ENCODE results near the gene AKT3. TPM values are rescaled to one million over a fixed set of nuclear protein-coding genes. Genes with fewer than 3 reads are reported as not detected.

The AKT3 gene
- polyA plus RNA-seq, 1 donor (not counting 4 experiments of a cell fraction or from before 2014, with no cell fraction given), result 2.9 TPM

DNA sequence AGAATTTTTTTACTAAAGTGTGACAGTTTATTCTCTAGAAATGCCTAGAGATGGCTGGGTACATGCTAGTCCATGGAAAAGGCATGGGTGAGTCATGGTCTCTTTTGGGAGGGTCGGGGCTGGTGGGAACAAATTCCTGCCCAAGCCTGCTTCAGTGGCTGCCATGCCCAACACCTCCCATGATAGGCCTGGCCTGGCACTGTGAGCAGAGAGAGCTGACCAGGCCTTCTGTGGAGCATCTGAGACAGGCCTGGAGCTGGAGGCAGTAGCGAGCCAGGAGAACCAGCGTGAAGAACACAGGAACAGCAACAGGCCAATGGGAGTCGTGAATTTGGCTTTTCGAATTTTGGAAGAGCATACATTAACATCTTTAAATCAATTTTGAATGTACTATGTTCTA, 385.0 kb downstream of the AKT3 start:
- DNase-seq (ENCODE audit: low read depth, low spot score), result no peak
- Histone ChIP-seq H3K36me3 (ENCODE audit: control insufficient read depth in 2 of 2, extremely low read depth in 1 of 2, insufficient read depth in 2 of 2, low read length in 2 of 2) (peaks cover 4 to 5% of the 10 kb centered on the region in 2 experiments), H3K4me2 (ENCODE audit: control insufficient read depth, extremely low read depth, insufficient read depth, low read depth, low read length) (no peak overlapping the region), H3K79me2 (ENCODE audit: control insufficient read depth, insufficient read depth, low read length) (no peaks in the 10 kb centered on the region), H2AFZ (ENCODE audit: control insufficient read depth, low read length) (no peak overlapping the region), H3K4me1 (ENCODE audit: control insufficient read depth, extremely low read depth, insufficient read depth, low read length) (no peaks in the 10 kb centered on the region), H3K9me1 (ENCODE audit: control insufficient read depth, extremely low read depth, insufficient read depth, low read length) (no peaks in the 10 kb centered on the region), H3K9me3 (ENCODE audit: control insufficient read depth, low read depth, low read length) (no peaks in the 10 kb centered on the region), H4K20me1 (ENCODE audit: control insufficient read depth, extremely low read depth, insufficient read depth, low read length) (no peaks in the 10 kb centered on the region), H3K9ac (ENCODE audit: control insufficient read depth, extremely low read depth, insufficient read depth, low read length) (no peak overlapping the region), H3K4me3 (ENCODE audit: control insufficient read depth in 2 of 3, extremely low read depth in 1 of 3, insufficient read depth in 2 of 3, low read depth in 1 of 3, low read length in 3 of 3) (no peak overlapping the region), H3K27ac (ENCODE audit: control insufficient read depth, insufficient read depth, low read length) (no peak overlapping the region), H3K27me3 (ENCODE audit: control insufficient read depth, extremely low read depth, insufficient read depth, low read length) (no peaks in the 10 kb centered on the region)
- dilution Hi-C loops (cut with MboI; ENCODE audit: extremely low pct_ligation_motif_present, low sequenced_read_pairs), result no loop called here
- TF ChIP-seq, protein P1, sequence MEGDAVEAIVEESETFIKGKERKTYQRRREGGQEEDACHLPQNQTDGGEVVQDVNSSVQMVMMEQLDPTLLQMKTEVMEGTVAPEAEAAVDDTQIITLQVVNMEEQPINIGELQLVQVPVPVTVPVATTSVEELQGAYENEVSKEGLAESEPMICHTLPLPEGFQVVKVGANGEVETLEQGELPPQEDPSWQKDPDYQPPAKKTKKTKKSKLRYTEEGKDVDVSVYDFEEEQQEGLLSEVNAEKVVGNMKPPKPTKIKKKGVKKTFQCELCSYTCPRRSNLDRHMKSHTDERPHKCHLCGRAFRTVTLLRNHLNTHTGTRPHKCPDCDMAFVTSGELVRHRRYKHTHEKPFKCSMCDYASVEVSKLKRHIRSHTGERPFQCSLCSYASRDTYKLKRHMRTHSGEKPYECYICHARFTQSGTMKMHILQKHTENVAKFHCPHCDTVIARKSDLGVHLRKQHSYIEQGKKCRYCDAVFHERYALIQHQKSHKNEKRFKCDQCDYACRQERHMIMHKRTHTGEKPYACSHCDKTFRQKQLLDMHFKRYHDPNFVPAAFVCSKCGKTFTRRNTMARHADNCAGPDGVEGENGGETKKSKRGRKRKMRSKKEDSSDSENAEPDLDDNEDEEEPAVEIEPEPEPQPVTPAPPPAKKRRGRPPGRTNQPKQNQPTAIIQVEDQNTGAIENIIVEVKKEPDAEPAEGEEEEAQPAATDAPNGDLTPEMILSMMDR (optimal IDR thresholded peaks at IDR 0.05 in 1 of 3, IDR thresholded peaks at IDR 0.05 in 1 of 3, conservative IDR thresholded peaks at IDR 0.05 in 1 of 3; ENCODE audit: extremely low read depth in 1 of 3, insufficient read depth in 2 of 3, low read length in 3 of 3), result peak in 1 of 3 experiments; percentile 4
- TF ChIP-seq EZH2 (IDR thresholded peaks at IDR 0.05; ENCODE audit: low read length), result no peak
- FAIRE-seq, result no peak

DNA sequence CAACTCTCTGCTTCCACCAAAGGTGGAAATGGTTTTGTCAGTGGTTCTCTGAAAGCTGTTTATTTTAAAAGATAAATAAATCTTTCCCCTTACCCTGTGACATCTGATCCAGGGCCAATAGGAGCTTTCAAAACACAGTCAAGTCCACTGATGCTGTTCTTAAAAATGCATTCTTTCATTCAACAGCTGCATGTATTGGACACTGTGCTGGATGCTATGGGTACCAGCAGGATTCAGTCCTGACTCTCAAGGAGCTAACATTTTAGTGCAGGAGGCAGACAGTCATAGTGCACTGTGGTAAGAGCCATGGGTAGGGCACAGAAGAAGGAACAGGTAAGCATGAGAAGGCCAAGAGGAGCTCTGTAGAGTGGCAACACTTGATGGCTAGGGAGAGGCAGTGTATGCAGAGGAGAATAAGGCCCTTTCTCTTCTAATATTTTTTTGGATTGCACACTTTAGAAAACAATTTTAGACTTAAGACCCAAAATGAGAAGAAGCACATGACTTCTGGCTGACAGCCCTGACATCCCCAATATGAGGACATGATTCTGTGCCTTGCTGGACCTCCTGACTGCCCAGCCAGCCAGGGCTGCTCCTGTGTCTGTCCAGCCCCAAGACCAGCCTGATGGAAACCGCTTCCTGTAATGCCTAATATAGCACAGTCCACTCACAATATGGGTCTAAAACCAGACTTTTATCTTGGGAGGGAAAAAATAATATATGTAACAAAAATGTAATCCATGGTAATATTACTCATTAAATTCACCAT, 386.9 kb downstream of the AKT3 start:
- no peak for TF ChIP-seq EZH2 (IDR thresholded peaks at IDR 0.05; ENCODE audit: low read length)
- TF ChIP-seq, protein P1 (optimal IDR thresholded peaks at IDR 0.05 in 1 of 3, IDR thresholded peaks at IDR 0.05 in 1 of 3, conservative IDR thresholded peaks at IDR 0.05 in 1 of 3; ENCODE audit: extremely low read depth in 1 of 3, insufficient read depth in 2 of 3, low read length in 3 of 3), result no peak
- Histone ChIP-seq H3K4me2 (ENCODE audit: control insufficient read depth, extremely low read depth, insufficient read depth, low read depth, low read length) (no peak overlapping the region), H3K36me3 (ENCODE audit: control insufficient read depth in 2 of 2, extremely low read depth in 1 of 2, insufficient read depth in 2 of 2, low read length in 2 of 2) (peaks cover 4 to 5% of the 10 kb centered on the region in 2 experiments), H3K79me2 (ENCODE audit: control insufficient read depth, insufficient read depth, low read length) (no peaks in the 10 kb centered on the region), H3K4me3 (ENCODE audit: control insufficient read depth in 2 of 3, extremely low read depth in 1 of 3, insufficient read depth in 2 of 3, low read depth in 1 of 3, low read length in 3 of 3) (no peak overlapping the region), H3K9me1 (ENCODE audit: control insufficient read depth, extremely low read depth, insufficient read depth, low read length) (no peaks in the 10 kb centered on the region), H3K4me1 (ENCODE audit: control insufficient read depth, extremely low read depth, insufficient read depth, low read length) (no peaks in the 10 kb centered on the region), H3K27ac (ENCODE audit: control insufficient read depth, insufficient read depth, low read length) (no peak overlapping the region), H3K27me3 (ENCODE audit: control insufficient read depth, extremely low read depth, insufficient read depth, low read length) (no peaks in the 10 kb centered on the region), H3K9me3 (ENCODE audit: control insufficient read depth, low read depth, low read length) (no peaks in the 10 kb centered on the region), H3K9ac (ENCODE audit: control insufficient read depth, extremely low read depth, insufficient read depth, low read length) (no peak overlapping the region), H4K20me1 (ENCODE audit: control insufficient read depth, extremely low read depth, insufficient read depth, low read length) (no peaks in the 10 kb centered on the region), H2AFZ (ENCODE audit: control insufficient read depth, low read length) (no peak overlapping the region)
- dilution Hi-C loops (cut with MboI; ENCODE audit: extremely low pct_ligation_motif_present, low sequenced_read_pairs), result no loop called here
- no peak for DNase-seq (ENCODE audit: low read depth, low spot score)
- no peak for FAIRE-seq
